Lower leg skin (tissue), 3 donors: ENCODE measurements around the gene ARHGEF18.

Experiments used
- CTCF ChIP-seq, 3 donors: fragments of 450-650 bp; IDR thresholded peaks; one replicate each; pipeline ENCODE4 v1.5.1; 2016; ENCODE audit warnings: antibody characterized with exemption in 3 of 3, mild to moderate bottlenecking in 3 of 3, moderate library complexity in 2 of 3
- POLR2A ChIP-seq, 2 donors: fragments of 450-650 bp; IDR thresholded peaks; one replicate each; pipeline ENCODE4 v1.6.1; 2016 to 2017; ENCODE audit warnings: antibody characterized with exemption in 2 of 2, mild to moderate bottlenecking in 1 of 2, moderate library complexity in 1 of 2

GRCh38 chr19:7382694-7383093, 34.0 kb downstream of the ARHGEF18 start:
- TF ChIP-seq CTCF (IDR thresholded peaks at IDR 0.05) (no peak), POLR2A (IDR thresholded peaks at IDR 0.05) (no peak)
